IMR-90 (cell line): ENCODE data around the gene LPGAT1. TPM values are rescaled to one million over a fixed set of nuclear protein-coding genes. Genes with fewer than 3 reads are reported as not detected.

Experiments used
- ATAC-seq: fragments of 200-7000 bp; cut with Tn5 transposase; 2 replicates; pipeline ENCODE4 v1.9.1; 2020; ENCODE audit warnings: low read depth, mild to moderate bottlenecking, moderate library complexity
- BruUV-seq: library from RNA; stranded (reverse); fragments of 400-500 nt; replicated peaks from 2 replicates; lab custom pipeline; 2021; lab: Mats Ljungman, UMichigan
- CTCF ChIA-PET: fragments of 300-600 bp; formaldehyde crosslinking; extraction: SDS; loops from one replicate; lab custom pipeline; 2021; ENCODE audit warnings: antibody characterized with exemption; lab: Yijun Ruan, JAX
- POLR2A ChIA-PET: fragments of 300-600 bp; sonication (Branson Sonifier 250); formaldehyde crosslinking; loops from one replicate; lab custom pipeline; 2022; ENCODE audit warnings: antibody characterized with exemption; ENCODE audit not compliant: unreplicated experiment; lab: Charles Lee
- DNase-seq: peaks from one replicate; pipeline ENCODE4 v3.0.0; 2013
- H2AFZ ChIP-seq: replicated peaks from 2 replicates; pipeline ENCODE3; 2013; ENCODE audit warnings: low read length, mild to moderate bottlenecking; ENCODE audit not compliant: poor library complexity
- H2AK5ac ChIP-seq: 2 replicates; pipeline ENCODE4 v1.6.1; 2013; ENCODE audit warnings: low read depth, low read length, inconsistent platforms
- H2AK9ac ChIP-seq: replicated peaks from 2 replicates; pipeline ENCODE3; 2013; ENCODE audit warnings: mild to moderate bottlenecking, low read depth, low read length, moderate library complexity; ENCODE audit not compliant: poor library complexity
- H2BK120ac ChIP-seq: 2 replicates; pipeline ENCODE4 v1.6.1; 2013; ENCODE audit warnings: low read depth, low read length, inconsistent platforms
- H2BK15ac ChIP-seq: 3 replicates; pipeline ENCODE4 v1.6.1; 2013; ENCODE audit warnings: low read depth, low read length, inconsistent platforms
- H2BK20ac ChIP-seq: 2 replicates; pipeline ENCODE4 v1.6.1; 2013; ENCODE audit warnings: low read depth, mild to moderate bottlenecking, inconsistent platforms, low read length, moderate library complexity
- H2BK5ac ChIP-seq: 2 replicates; pipeline ENCODE4 v1.6.1; 2013; ENCODE audit warnings: mild to moderate bottlenecking, low read depth, low read length, inconsistent platforms; ENCODE audit not compliant: poor library complexity, severe bottlenecking
- H3K14ac ChIP-seq: replicated peaks from 2 replicates; pipeline ENCODE4 v1.6.1; 2013; ENCODE audit warnings: low read depth, low read length, inconsistent platforms
- H3K18ac ChIP-seq: 2 replicates; pipeline ENCODE4 v1.6.1; 2013; ENCODE audit warnings: low read depth, low read length, control low read depth
- H3K23ac ChIP-seq: 2 replicates; pipeline ENCODE4 v1.6.1; 2013; ENCODE audit warnings: low read depth, low read length, inconsistent platforms
- H3K27ac ChIP-seq: 2 replicates; pipeline ENCODE4 v1.5.1; 2013; ENCODE audit warnings: mild to moderate bottlenecking, control low read depth, low read length; ENCODE audit not compliant: insufficient read depth
- H3K27me3 ChIP-seq: 2 replicates; pipeline ENCODE4 v1.6.1; 2013; ENCODE audit warnings: low read length; ENCODE audit not compliant: control insufficient read depth, insufficient read depth
- H3K36me3 ChIP-seq: 2 replicates; pipeline ENCODE4 v1.6.1; 2013; ENCODE audit warnings: low read length, mixed read lengths; ENCODE audit not compliant: control insufficient read depth, insufficient read depth
- H3K4ac ChIP-seq: 2 replicates; pipeline ENCODE4 v1.6.1; 2013; ENCODE audit warnings: low read depth, low read length, inconsistent platforms
- H3K4me1 ChIP-seq: 2 replicates; pipeline ENCODE4 v1.6.1; 2013; ENCODE audit warnings: low read length, mixed read lengths; ENCODE audit not compliant: control insufficient read depth, insufficient read depth
- H3K4me2 ChIP-seq: 2 replicates; pipeline ENCODE4 v1.6.1; 2013; ENCODE audit warnings: low read depth, mild to moderate bottlenecking, control low read depth, low read length, moderate library complexity
- H3K4me3 ChIP-seq: 2 replicates; pipeline ENCODE4 v1.5.1; 2013; ENCODE audit warnings: low read depth, mild to moderate bottlenecking, control low read depth, low read length, moderate library complexity; ENCODE audit not compliant: insufficient read depth
- H3K56ac ChIP-seq: 2 replicates; pipeline ENCODE4 v1.6.1; 2013; ENCODE audit warnings: low read length, inconsistent platforms; ENCODE audit not compliant: insufficient read depth; ENCODE audit errors: extremely low read depth
- H3K79me1 ChIP-seq, 2 experiments: 2 replicates each; pipeline ENCODE4 v1.6.1; 2013; ENCODE audit warnings: low read length in 2 of 2, inconsistent platforms in 1 of 2, low read depth in 1 of 2
- H3K9ac ChIP-seq: 2 replicates; pipeline ENCODE4 v1.6.1; 2013; ENCODE audit warnings: low read depth, low read length, control low read depth
- H3K9me1 ChIP-seq: 2 replicates; pipeline ENCODE4 v1.6.1; 2013; ENCODE audit warnings: low read length, inconsistent platforms; ENCODE audit not compliant: insufficient read depth
- H3K9me3 ChIP-seq: 2 replicates; pipeline ENCODE4 v1.6.1; 2013; ENCODE audit warnings: low read length; ENCODE audit not compliant: control insufficient read depth, insufficient read depth
- H4K20me1 ChIP-seq: 2 replicates; pipeline ENCODE4 v1.6.1; 2013; ENCODE audit warnings: low read length, inconsistent platforms; ENCODE audit not compliant: insufficient read depth
- H4K5ac ChIP-seq: 2 replicates; pipeline ENCODE4 v1.6.1; 2013; ENCODE audit warnings: mild to moderate bottlenecking, low read depth, low read length, control low read depth
- H4K8ac ChIP-seq, 2 experiments: 2 replicates each; pipeline ENCODE4 v1.6.1; 2013; ENCODE audit warnings: low read depth in 2 of 2, low read length in 2 of 2, control low read depth in 1 of 2, inconsistent platforms in 1 of 2
- H4K91ac ChIP-seq: 2 replicates; pipeline ENCODE4 v1.6.1; 2013; ENCODE audit warnings: low read depth, low read length, inconsistent platforms; ENCODE audit not compliant: insufficient read depth
- RAD21 ChIP-seq: IDR thresholded peaks from 2 replicates; pipeline ENCODE4 v1.6.1; 2012; ENCODE audit warnings: low read length, improper control_type of control experiment
- WGBS, 2 experiments: methylation state at CpG; one replicate each; pipeline versions ENCODE4 v1.1.5 to v1.1.7; 2013; ENCODE audit warnings: missing lambda C conversion rate in 2 of 2; ENCODE audit not compliant: insufficient read length in 1 of 2; ENCODE audit errors: extremely low coverage in 2 of 2; 5-methylcytosine and 5-hydroxymethylcytosine counted together
- dilution Hi-C: fragments of 300-500 bp; cut with HindIII; formaldehyde crosslinking; loops from one replicate; pipeline ENCODE4 v1.14.3; 2018; ENCODE audit warnings: low sequenced_read_pairs; ENCODE audit not compliant: unreplicated experiment
- in situ Hi-C: fragments of 300-500 bp; cut with MboI; formaldehyde crosslinking; loops from 3 replicates; pipeline ENCODE4 v1.14.3; 2019; ENCODE audit warnings: low sequenced_read_pairs, inconsistent platforms, mixed read lengths
- intact Hi-C: fragments of 100-400 bp; cut with micrococcal nuclease; formaldehyde crosslinking; loops from 2 replicates; pipeline ENCODE4 v1.10.0; 2022
- polyA plus RNA-seq, 3 experiments: library from polyadenylated mRNA; depleted of rRNA; stranded (reverse); fragments of >200 nt; gene quantifications; 2 replicates each; pipeline ENCODE4 v1.2.3, GENCODE V29; 2012; ENCODE audit warnings: low replicate concordance in 1 of 3
- total RNA-seq: library from RNA; depleted of rRNA; stranded (reverse); fragments of >200 nt; gene quantifications from 2 replicates; pipeline ENCODE4 v1.2.3, GENCODE V29; 2012

LPGAT1 gene
- total and polyA plus RNA-seq, 2 of the 4 experiments (the other 2 are of a cell fraction) = 6.7 to 13.6 TPM

GRCh38 chr1:211876851-211877590 is 46.5 kb upstream of the LPGAT1 start:
- Histone ChIP-seq H3K23ac (no peak overlapping the region), H4K91ac (no peak overlapping the region), H3K56ac (no peak overlapping the region), H2BK20ac (no peak overlapping the region), H3K27me3 (peaks cover 4% of the 10 kb centered on the region), H3K27ac (no peak overlapping the region), H3K14ac (no peak overlapping the region), H4K8ac (no peak overlapping the region), H3K4ac (no peak overlapping the region), H2AK9ac (no peak overlapping the region), H3K9ac (no peak overlapping the region), H2BK120ac (no peak overlapping the region), H2BK5ac (no peak overlapping the region), H2BK15ac (no peak overlapping the region), H4K5ac (no peak overlapping the region), H4K20me1 (no peaks in the 10 kb centered on the region), H3K4me3 (no peak overlapping the region), H3K4me1 (no peaks in the 10 kb centered on the region), H3K9me1 (no peaks in the 10 kb centered on the region), H2AK5ac (no peak overlapping the region), H2AFZ (no peak overlapping the region), H3K36me3 (no peaks in the 10 kb centered on the region), H3K79me1 (no peaks in the 10 kb centered on the region), H3K18ac (no peak overlapping the region), H3K4me2 (no peak overlapping the region), H3K9me3 (no peaks in the 10 kb centered on the region)
- dilution Hi-C loops = no loop called here
- DNase-seq = no peak
- no peak for ATAC-seq
- CTCF ChIA-PET = interaction anchor here (0.7 kb wide), 1 partner anchor 55 kb away, joined by 3 read pairs; no protein-coding TSS in a partner anchor
- TF ChIP-seq RAD21 = no peak
- BruUV-seq = no TSS peak
- in situ Hi-C loops = no loop called here
- intact Hi-C loops = no loop called here
- no CpG with 5 or more reads among the region's 7 CpGs for WGBS, 2 experiments
- POLR2A ChIA-PET = interaction anchor here (0.6 kb wide), 1 partner anchor 15 kb away, joined by 3 read pairs; no protein-coding TSS in a partner anchor
